SK-N-SH treated with all-trans-retinoic acid at 6 μM for 48 hours (cell line): ENCODE data around the gene PDLIM7.

ENCODE experiments used
- ARNTL ChIP-seq: fragments of 450-650 bp; formaldehyde crosslinking; IDR thresholded peaks from 2 replicates; pipeline ENCODE4 v1.5.0; 2020; ENCODE audit warnings: low read depth, mild to moderate bottlenecking, moderate library complexity, borderline replicate concordance
- CSDC2 ChIP-seq: fragments of 250-450 bp; sonication (Bioruptor Pico); IDR thresholded peaks from 2 replicates; pipeline ENCODE4 v1.5.0; 2020; ENCODE audit warnings: mild to moderate bottlenecking, moderate library complexity
- RARB ChIP-seq: fragments of 250-450 bp; sonication (Bioruptor Pico); IDR thresholded peaks from 2 replicates; pipeline ENCODE4 v1.8.0; 2021; ENCODE audit warnings: mild to moderate bottlenecking, moderate library complexity
- TCF4 ChIP-seq: fragments of 250-450 bp; sonication (Bioruptor Pico); IDR thresholded peaks from 2 replicates; pipeline ENCODE4 v1.8.0; 2021; ENCODE audit warnings: mild to moderate bottlenecking, moderate library complexity, borderline replicate concordance
- TOX ChIP-seq: fragments of 250-450 bp; sonication (Bioruptor Pico); IDR thresholded peaks from 2 replicates; pipeline ENCODE4 v1.8.0; 2021; ENCODE audit warnings: mild to moderate bottlenecking, moderate library complexity, borderline replicate concordance
- ZC3H10 ChIP-seq: fragments of 250-450 bp; sonication (Bioruptor Pico); IDR thresholded peaks from 2 replicates; pipeline ENCODE4 v1.5.1; 2021; ENCODE audit warnings: mild to moderate bottlenecking, moderate library complexity
- ZFP3 ChIP-seq: fragments of 250-450 bp; sonication (Bioruptor Pico); IDR thresholded peaks from 2 replicates; pipeline ENCODE4 v1.5.0; 2020; ENCODE audit warnings: mild to moderate bottlenecking, moderate library complexity
- ZNF565 ChIP-seq: fragments of 450-650 bp; formaldehyde crosslinking; conservative IDR thresholded peaks from 2 replicates; pipeline ENCODE4 v1.5.0; 2020; ENCODE audit warnings: low read depth, mild to moderate bottlenecking, moderate library complexity
- TF ChIP-seq, protein P1 (sequence below): fragments of 250-450 bp; sonication (Bioruptor Pico); IDR thresholded peaks from 2 replicates; pipeline ENCODE4 v1.5.1; 2020; ENCODE audit warnings: low read depth, mild to moderate bottlenecking, moderate library complexity
- TF ChIP-seq, protein P2 (sequence below): fragments of 250-450 bp; sonication (Bioruptor Pico); IDR thresholded peaks from 2 replicates; pipeline ENCODE4 v1.5.1; 2021; ENCODE audit warnings: mild to moderate bottlenecking, moderate library complexity
- TF ChIP-seq, protein P3 (sequence below): fragments of 250-450 bp; sonication (Bioruptor Pico); IDR thresholded peaks from 2 replicates; pipeline ENCODE4 v1.8.0; 2021; ENCODE audit warnings: low read depth, mild to moderate bottlenecking, moderate library complexity, borderline replicate concordance
- TF ChIP-seq, protein P4 (sequence below): fragments of 250-450 bp; sonication (Bioruptor Pico); IDR thresholded peaks from 2 replicates; pipeline ENCODE4 v1.8.0; 2020; ENCODE audit warnings: mild to moderate bottlenecking, moderate library complexity, borderline replicate concordance

DNA sequence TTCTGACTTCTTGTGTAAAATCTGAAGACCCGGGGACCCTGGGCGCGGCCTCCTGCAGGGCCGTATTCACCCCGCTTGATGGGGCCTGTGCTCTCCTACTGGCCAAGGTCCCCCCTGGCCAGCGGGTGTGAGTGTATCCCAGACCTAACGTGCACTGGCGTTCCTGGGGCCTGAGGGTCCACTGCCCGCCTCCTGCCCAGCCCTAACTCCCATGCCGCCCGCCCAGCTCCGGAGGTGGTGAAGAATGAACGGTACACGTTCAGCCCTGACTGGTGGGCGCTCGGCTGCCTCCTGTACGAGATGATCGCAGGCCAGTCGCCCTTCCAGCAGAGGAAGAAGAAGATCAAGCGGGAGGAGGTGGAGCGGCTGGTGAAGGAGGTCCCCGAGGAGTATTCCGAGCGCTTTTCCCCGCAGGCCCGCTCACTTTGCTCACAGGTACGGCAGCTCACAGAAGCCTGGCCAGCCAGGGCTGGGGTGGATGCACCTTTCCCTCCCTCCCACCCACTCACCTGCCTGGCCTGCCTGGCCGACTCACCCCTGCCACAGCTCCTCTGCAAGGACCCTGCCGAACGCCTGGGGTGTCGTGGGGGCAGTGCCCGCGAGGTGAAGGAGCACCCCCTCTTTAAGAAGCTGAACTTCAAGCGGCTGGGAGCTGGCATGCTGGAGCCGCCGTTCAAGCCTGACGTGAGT is 61.4 kb downstream of the PDLIM7 start:
- TF ChIP-seq ZNF565 (CRISPR knock-in tag): no peak
- no peak for TF ChIP-seq TCF4 (CRISPR knock-in tag)
- no peak for TF ChIP-seq TOX
- TF ChIP-seq, protein P1, sequence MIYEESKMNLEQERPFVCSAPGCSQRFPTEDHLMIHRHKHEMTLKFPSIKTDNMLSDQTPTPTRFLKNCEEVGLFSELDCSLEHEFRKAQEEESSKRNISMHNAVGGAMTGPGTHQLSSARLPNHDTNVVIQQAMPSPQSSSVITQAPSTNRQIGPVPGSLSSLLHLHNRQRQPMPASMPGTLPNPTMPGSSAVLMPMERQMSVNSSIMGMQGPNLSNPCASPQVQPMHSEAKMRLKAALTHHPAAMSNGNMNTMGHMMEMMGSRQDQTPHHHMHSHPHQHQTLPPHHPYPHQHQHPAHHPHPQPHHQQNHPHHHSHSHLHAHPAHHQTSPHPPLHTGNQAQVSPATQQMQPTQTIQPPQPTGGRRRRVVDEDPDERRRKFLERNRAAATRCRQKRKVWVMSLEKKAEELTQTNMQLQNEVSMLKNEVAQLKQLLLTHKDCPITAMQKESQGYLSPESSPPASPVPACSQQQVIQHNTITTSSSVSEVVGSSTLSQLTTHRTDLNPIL (CRISPR knock-in tag): no peak
- TF ChIP-seq, protein P2, sequence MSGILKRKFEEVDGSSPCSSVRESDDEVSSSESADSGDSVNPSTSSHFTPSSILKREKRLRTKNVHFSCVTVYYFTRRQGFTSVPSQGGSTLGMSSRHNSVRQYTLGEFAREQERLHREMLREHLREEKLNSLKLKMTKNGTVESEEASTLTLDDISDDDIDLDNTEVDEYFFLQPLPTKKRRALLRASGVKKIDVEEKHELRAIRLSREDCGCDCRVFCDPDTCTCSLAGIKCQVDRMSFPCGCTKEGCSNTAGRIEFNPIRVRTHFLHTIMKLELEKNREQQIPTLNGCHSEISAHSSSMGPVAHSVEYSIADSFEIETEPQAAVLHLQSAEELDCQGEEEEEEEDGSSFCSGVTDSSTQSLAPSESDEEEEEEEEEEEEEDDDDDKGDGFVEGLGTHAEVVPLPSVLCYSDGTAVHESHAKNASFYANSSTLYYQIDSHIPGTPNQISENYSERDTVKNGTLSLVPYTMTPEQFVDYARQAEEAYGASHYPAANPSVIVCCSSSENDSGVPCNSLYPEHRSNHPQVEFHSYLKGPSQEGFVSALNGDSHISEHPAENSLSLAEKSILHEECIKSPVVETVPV (CRISPR knock-in tag): no peak
- no peak for TF ChIP-seq ARNTL (CRISPR knock-in tag)
- TF ChIP-seq ZC3H10 (CRISPR knock-in tag): no peak
- no peak for TF ChIP-seq RARB (CRISPR knock-in tag)
- TF ChIP-seq, protein P3, sequence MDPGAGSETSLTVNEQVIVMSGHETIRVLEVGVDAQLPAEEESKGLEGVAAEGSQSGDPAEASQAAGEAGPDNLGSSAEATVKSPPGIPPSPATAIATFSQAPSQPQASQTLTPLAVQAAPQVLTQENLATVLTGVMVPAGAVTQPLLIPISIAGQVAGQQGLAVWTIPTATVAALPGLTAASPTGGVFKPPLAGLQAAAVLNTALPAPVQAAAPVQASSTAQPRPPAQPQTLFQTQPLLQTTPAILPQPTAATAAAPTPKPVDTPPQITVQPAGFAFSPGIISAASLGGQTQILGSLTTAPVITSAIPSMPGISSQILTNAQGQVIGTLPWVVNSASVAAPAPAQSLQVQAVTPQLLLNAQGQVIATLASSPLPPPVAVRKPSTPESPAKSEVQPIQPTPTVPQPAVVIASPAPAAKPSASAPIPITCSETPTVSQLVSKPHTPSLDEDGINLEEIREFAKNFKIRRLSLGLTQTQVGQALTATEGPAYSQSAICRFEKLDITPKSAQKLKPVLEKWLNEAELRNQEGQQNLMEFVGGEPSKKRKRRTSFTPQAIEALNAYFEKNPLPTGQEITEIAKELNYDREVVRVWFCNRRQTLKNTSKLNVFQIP: no peak
- no peak for TF ChIP-seq ZFP3
- TF ChIP-seq CSDC2: no peak
- TF ChIP-seq, protein P4, sequence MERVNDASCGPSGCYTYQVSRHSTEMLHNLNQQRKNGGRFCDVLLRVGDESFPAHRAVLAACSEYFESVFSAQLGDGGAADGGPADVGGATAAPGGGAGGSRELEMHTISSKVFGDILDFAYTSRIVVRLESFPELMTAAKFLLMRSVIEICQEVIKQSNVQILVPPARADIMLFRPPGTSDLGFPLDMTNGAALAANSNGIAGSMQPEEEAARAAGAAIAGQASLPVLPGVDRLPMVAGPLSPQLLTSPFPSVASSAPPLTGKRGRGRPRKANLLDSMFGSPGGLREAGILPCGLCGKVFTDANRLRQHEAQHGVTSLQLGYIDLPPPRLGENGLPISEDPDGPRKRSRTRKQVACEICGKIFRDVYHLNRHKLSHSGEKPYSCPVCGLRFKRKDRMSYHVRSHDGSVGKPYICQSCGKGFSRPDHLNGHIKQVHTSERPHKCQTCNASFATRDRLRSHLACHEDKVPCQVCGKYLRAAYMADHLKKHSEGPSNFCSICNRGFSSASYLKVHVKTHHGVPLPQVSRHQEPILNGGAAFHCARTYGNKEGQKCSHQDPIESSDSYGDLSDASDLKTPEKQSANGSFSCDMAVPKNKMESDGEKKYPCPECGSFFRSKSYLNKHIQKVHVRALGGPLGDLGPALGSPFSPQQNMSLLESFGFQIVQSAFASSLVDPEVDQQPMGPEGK (CRISPR knock-in tag): no peak
